ENCODE measurements around the gene CATSPER1.

The CATSPER1 gene

GRCh38 chr11:66001942-66002647 lies 24.2 kb downstream of the CATSPER1 start, which contains the start of the genes BANF1 and EIF1AD:
TSS of gene BANF1 (plus strand) at chr11:66002503. CDS start at chr11:66003251, 748 bp downstream.
TSS of gene EIF1AD (minus strand) at chr11:66002157. CDS start at chr11:66000389, 1,768 bp downstream.
- peak; percentile 100 for DNase-seq

- DNase-seq: no peak
These were observed 29.0 kb downstream of the CATSPER1 start for GRCh38 chr11:65997286-65997685.

DNA sequence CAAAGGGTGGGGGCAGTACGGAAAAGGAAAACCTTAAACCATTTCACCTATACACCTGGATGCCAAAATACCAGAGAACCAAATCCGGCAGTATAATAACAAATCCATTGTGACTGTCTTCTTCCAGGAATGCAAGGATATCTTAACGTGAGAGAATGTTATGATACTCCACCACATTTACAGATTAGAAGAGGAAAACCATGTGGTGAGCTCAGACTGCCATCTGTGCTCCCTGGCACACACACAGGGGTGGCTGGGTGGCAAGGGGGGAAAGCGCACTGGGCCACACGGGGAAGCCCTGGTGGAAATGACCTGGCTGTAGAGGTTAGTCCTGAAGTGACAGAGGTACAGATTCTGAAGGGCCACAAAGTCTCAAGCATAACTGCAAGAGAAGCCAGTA lies 34.2 kb downstream of the CATSPER1 start:
- peak; percentile 49 for DNase-seq

GRCh38 chr11:65988791-65989592 lies 37.3 kb downstream of the CATSPER1 start:
- DNase-seq: peak; percentile 96

GRCh38 chr11:65987336-65987735 lies 38.9 kb downstream of the CATSPER1 start:
- DNase-seq: peak; percentile 10

DNA sequence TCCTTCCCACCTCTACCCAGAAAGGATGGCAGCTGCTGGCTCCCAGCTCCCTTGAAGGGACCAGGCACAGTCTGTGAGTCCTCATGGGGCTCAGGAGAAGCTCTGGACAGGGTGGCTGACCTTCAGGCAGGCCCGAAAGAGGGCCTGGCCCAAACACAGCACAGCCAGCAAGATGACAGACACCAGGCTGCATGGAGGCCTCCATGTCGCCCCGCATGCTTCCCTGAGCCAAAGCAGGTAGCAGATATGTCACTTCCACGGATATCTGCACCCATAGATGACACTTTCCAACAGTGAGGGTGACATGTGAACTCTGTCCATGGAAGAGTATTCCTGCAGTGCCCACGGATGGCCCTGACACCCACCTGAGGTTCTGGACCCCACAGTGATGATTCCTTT lies 42.7 kb downstream of the CATSPER1 start:
- no peak for DNase-seq

DNA sequence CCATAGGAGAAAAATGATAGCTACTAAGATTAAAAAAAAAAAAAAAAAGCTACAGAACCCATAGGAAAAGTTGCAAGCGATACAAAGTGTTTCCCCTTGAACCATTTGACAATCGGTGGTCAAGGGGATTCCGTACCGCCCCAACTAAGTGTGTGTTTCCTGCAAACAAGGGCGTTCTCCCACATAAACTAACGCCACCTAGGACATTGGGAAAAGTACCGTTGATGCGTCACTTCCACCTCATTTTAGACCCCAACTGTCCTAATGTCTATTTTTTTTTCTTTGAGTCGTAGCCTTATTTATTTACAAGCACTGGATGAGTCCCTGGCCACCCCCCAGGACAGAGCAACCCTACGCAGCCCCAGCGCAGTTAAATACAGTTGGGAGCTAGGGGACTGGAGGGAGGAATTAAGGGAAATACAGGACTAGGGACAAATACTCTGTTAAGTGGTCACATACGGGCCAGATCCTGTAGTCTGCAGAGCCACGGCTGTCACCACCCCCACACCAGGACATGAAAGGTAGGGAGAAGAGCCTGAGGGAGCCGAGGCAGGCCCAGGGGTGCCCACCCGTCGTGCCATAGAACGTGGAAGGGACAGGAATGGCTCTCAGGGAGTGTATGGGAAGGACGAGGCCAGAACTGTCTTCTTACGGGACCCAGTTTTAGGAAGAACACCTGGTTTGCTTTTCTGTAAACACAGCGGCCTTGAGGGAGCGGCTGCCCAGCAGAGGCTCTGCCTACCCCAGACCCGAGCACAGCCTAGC lies 43.3 kb downstream of the CATSPER1 start:
- no peak for DNase-seq

DNA sequence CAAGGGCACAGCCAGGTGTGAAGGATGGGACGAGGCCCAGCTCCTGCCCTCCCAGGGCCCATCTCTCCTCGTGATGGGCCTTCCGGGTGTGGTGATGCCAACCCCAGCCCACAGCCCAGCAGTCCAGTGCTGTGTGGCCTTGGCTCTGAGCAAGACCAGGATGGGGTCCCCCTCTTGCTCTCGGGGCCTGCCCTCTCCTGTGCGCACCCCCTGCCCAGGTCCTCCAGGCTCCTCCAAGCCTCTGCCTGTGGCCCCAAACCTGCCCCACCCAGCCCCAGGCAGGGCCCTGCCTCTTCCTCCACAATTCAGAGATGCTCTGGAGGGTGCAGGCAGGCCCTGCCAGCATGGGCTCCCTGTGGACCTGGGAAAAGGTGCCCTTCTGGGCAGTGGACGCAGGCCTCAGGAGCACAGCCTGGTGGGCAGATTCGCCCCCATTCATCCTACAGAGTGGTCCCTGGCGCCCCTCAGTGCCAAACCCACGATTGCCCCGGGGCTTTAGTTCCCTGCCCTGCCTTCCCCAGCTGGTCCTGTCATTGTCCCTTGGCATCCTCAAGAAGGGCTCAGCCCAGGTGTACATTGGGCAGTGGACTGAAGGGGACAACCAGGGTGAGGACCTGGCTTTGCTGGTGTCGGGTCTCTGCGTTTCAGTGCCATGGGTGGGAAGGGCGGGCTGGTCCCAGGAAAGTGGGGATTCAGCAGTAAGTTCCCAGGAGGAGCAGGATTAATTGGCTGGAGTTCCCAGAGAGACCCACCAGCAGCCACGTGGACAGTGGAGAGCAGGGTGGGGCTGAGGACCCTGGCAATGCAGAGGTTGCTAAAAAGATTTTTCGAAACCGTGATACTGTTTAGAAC lies 44.1 kb downstream of the CATSPER1 start:
- no peak for DNase-seq

GRCh38 chr11:65981101-65981740 lies 45.1 kb downstream of the CATSPER1 start:
- DNase-seq: no peak

DNA sequence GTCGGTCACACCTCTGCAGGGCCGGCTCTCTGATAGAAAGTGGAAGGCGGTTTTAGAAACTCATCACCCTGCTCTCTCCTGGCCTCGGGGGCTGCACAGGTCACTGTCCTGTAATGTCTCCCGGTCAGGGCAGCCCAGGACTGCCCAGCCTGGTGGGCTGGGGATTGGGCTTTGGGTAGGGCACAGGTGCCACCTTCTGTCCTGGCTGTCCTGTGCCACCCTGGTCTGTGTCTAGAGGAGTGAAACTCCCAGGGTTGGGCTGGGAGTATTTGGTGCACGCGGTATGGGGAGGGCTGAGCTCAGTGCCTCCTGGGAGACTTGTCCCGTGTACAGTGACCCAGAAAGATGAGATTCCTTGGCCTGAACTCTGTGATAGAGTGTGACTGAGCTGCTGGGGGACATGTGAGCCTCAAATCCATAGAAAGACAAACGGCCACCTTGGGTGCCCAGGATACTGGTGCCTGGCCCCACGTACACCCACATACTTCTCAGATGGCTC lies 47.0 kb downstream of the CATSPER1 start:
- DNase-seq: no peak

GRCh38 chr11:65978391-65979238 lies 47.7 kb downstream of the CATSPER1 start:
- no peak for DNase-seq

- no peak for DNase-seq
These were observed 48.5 kb downstream of the CATSPER1 start for GRCh38 chr11:65977621-65978390.

GRCh38 chr11:65976216-65977176 lies 49.8 kb downstream of the CATSPER1 start:
- DNase-seq: no peak

DNA sequence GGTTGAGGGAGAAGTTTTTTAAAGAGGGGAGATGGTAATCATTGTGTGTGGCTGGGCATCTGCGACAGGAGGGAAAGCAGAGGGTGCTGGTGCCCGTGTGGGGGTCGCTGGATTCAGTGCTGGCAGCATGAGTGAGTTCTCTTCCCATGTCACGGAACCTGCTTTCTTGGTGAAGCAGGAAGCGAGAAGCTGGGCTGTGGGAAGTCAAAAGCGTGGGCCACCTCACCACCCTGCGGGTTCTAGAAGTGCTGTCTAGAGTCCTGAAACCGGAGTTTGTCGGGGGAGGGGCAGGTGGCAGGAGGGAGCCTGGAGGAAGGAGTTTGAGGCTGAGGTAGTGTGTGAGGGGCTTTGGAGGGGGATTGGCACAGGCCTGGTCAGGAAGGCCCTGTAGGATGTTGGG lies 50.5 kb downstream of the CATSPER1 start:
- DNase-seq: no peak

DNA sequence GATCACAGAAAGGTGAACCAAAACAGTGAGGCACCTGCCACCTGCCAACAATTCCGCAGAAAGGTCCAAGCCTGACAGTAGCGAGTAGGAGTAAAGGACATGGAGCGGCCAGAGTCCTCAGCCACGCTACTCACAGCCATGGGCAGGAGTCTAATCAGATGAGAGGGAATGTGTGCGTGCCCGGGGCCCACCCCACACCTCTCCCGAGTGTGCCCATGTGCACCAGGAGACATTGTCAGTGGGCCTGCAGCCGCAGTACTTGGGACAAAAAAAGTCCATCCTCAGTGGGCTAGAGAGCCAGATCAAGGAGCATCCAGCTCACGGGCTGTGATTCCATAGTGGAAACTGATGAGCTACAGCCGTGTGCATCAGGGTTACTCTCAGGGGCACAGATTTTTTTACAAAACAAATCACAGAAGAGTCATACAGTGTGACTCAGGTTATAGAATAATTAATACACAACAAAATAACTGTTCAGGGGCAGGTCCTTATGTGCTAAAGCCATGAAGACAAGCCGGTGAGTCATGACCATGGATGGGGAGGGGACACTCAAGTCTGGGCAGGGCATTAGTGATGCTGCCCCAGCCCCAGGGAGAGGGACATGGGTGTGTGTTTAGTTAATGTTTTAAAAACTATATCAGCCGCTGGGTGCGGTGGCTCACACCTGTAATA lies 52.7 kb downstream of the CATSPER1 start:
- no peak for DNase-seq

DNA sequence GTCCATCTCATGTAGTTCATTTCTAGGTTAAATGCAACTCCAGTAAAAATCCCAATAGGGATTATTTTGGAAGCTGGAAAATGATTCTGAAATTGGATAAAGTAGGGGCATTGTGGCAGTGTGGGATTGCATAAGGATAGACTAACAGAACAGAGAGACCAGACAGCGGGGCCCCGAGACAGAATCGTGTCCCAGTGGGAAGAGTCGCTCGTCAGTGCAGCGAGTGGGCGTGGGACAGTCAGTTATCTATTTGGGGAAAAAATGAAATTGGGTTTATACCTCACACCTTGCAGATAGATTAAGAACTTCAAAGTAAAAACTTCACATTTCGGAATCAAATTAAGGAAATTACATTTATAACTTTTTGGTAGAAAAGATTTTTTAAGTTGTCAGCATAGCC lies 54.2 kb downstream of the CATSPER1 start:
- no peak for DNase-seq

- DNase-seq: no peak
These were observed 57.4 kb downstream of the CATSPER1 start for GRCh38 chr11:65968600-65969482.
